Measurements from ENCODE around the gene RPS2.

DNA sequence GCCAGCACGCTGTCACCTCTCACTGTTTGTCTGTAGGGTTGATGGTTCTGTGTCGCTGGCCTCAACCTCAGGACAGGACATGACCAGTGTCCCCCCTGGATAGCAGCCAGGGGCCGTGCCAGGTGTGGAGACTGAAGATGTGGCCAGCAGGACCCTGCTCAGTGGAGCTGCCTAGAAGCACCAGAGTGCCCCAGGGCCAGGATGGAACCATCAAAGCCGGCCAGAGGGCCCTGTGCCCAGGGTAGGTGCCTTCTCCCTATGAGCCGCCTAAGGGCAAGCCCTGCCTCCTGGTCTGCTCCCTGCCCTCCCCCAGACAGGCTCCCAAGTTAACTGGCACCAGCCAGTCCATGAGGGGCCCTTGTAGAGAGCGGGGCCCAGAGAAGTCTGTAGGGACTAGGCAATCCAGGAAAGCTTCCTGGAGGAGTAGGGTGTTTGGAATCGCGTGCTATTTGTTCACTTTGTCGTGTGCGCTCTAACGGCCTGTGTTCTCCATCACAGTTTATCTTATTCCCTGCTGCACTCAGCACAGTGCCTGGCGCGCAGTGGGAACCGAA, 5.8 kb downstream of the RPS2 start:
- TF ChIP-seq, protein P1, sequence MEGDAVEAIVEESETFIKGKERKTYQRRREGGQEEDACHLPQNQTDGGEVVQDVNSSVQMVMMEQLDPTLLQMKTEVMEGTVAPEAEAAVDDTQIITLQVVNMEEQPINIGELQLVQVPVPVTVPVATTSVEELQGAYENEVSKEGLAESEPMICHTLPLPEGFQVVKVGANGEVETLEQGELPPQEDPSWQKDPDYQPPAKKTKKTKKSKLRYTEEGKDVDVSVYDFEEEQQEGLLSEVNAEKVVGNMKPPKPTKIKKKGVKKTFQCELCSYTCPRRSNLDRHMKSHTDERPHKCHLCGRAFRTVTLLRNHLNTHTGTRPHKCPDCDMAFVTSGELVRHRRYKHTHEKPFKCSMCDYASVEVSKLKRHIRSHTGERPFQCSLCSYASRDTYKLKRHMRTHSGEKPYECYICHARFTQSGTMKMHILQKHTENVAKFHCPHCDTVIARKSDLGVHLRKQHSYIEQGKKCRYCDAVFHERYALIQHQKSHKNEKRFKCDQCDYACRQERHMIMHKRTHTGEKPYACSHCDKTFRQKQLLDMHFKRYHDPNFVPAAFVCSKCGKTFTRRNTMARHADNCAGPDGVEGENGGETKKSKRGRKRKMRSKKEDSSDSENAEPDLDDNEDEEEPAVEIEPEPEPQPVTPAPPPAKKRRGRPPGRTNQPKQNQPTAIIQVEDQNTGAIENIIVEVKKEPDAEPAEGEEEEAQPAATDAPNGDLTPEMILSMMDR (IDR thresholded peaks at IDR 0.05; ENCODE audit: insufficient read depth, low read length, poor library complexity, severe bottlenecking) = no peak
- TF ChIP-seq EZH2phosphoT487 (conservative IDR thresholded peaks at IDR 0.05; ENCODE audit: low read length) = no peak
